GM12878 (cell line): ENCODE results near the gene ZFAND2B. TPM values are rescaled to one million over a fixed set of nuclear protein-coding genes. Genes with fewer than 3 reads are reported as not detected.

Source experiments
- ASH2L ChIP-seq: fragments of 300-600, 200-600 bp; sonication (generic); IDR thresholded peaks from 2 replicates; pipeline ENCODE4 v1.6.1; 2017; ENCODE audit warnings: low read depth, mild to moderate bottlenecking, borderline replicate concordance
- ATF7 ChIP-seq: fragments of 450-650 bp; IDR thresholded peaks from 2 replicates; pipeline ENCODE4 v1.6.1; 2016; ENCODE audit warnings: low read depth, mild to moderate bottlenecking
- BHLHE40 ChIP-seq, 2 experiments: fragments of 450-650 bp in 1 of 2; IDR thresholded peaks; 2 replicates each; pipeline ENCODE4 v1.6.1; 2011 to 2017; ENCODE audit warnings: low read depth in 2 of 2, borderline replicate concordance in 1 of 2, improper control_type of control experiment in 1 of 2, low read length in 1 of 2, mild to moderate bottlenecking in 1 of 2
- CBFB ChIP-seq: IDR thresholded peaks from 2 replicates; pipeline ENCODE4 v1.6.1; 2016; ENCODE audit warnings: antibody characterized with exemption, low read depth
- CBX5 ChIP-seq: sonication (generic); IDR thresholded peaks from 2 replicates; pipeline ENCODE4 v1.6.1; 2016; ENCODE audit warnings: low read depth, moderate library complexity, mild to moderate bottlenecking, inconsistent platforms
- CHD2 ChIP-seq: IDR thresholded peaks from 2 replicates; pipeline ENCODE4 v1.6.1; 2011; ENCODE audit warnings: low read depth, low read length, improper control_type of control experiment, borderline replicate concordance
- FOS ChIP-seq: IDR thresholded peaks from 3 replicates; pipeline ENCODE4 v1.6.1; 2011; ENCODE audit warnings: borderline replicate concordance; ENCODE audit not compliant: insufficient read length; ENCODE audit errors: extremely low read depth
- MEF2A ChIP-seq: IDR thresholded peaks from 2 replicates; pipeline ENCODE4 v1.6.1; 2011; ENCODE audit warnings: low read depth, mild to moderate bottlenecking, low read length, moderate library complexity; ENCODE audit not compliant: insufficient read depth
- MYC ChIP-seq: IDR thresholded peaks from 2 replicates; pipeline ENCODE4 v1.6.1; 2011; ENCODE audit warnings: mild to moderate bottlenecking, low read length, moderate library complexity, inconsistent platforms; ENCODE audit not compliant: insufficient read depth, insufficient replicate concordance, insufficient read length, severe bottlenecking
- NFYA ChIP-seq: IDR thresholded peaks from 2 replicates; pipeline ENCODE4 v1.6.1; 2011; ENCODE audit warnings: low read depth, mild to moderate bottlenecking, low read length, improper control_type of control experiment, borderline replicate concordance
- NFYB ChIP-seq: IDR thresholded peaks from 2 replicates; pipeline ENCODE4 v1.6.1; 2011; ENCODE audit warnings: low read depth, mild to moderate bottlenecking, low read length, improper control_type of control experiment, moderate library complexity; ENCODE audit not compliant: insufficient read depth
- POLR2A ChIP-seq: IDR thresholded peaks from 2 replicates; pipeline ENCODE4 v1.6.1; 2011; ENCODE audit warnings: low read depth, mild to moderate bottlenecking, low read length
- SIX5 ChIP-seq: IDR thresholded peaks from 2 replicates; pipeline ENCODE4 v1.6.1; 2011; ENCODE audit warnings: mild to moderate bottlenecking, low read depth, low read length, moderate library complexity; ENCODE audit not compliant: severe bottlenecking
- SMAD5 ChIP-seq: IDR thresholded peaks from 2 replicates; pipeline ENCODE4 v1.6.1; 2016; ENCODE audit warnings: antibody characterized with exemption, low read depth
- SPI1 ChIP-seq: IDR thresholded peaks from 2 replicates; pipeline ENCODE4 v1.6.1; 2011; ENCODE audit warnings: low read depth, mild to moderate bottlenecking, low read length, moderate library complexity, borderline replicate concordance; ENCODE audit not compliant: insufficient read depth
- TAF1 ChIP-seq: IDR thresholded peaks from 2 replicates; pipeline ENCODE4 v1.6.1; 2011; ENCODE audit warnings: mild to moderate bottlenecking, low read depth, low read length, borderline replicate concordance
- TARDBP ChIP-seq: IDR thresholded peaks from 2 replicates; pipeline ENCODE4 v1.6.1; 2016; ENCODE audit warnings: borderline replicate concordance
- TCF7 ChIP-seq: IDR thresholded peaks from 2 replicates; pipeline ENCODE4 v1.6.1; 2014; ENCODE audit warnings: antibody characterized with exemption, borderline replicate concordance
- YY1 ChIP-seq: IDR thresholded peaks from 2 replicates; pipeline ENCODE4 v1.6.1; 2011; ENCODE audit warnings: low read depth, mild to moderate bottlenecking, low read length
- ZNF622 ChIP-seq: fragments of 450-650 bp; IDR thresholded peaks from 2 replicates; pipeline ENCODE4 v1.6.1; 2017; ENCODE audit warnings: mild to moderate bottlenecking, inconsistent platforms
- polyA plus RNA-seq, 11 experiments: library from polyadenylated mRNA; depleted of rRNA in 4 of 11; unstranded in 6 of 11; stranded (reverse) in 5 of 11; fragments of >200 nt; fragmentation: Nextera tagmentation in 4 of 11; fragmentation: Illumina TruSeq in 1 of 11; extraction: Ambion mirVana in 4 of 11; extraction: Trizol in 1 of 11; gene quantifications; 1 replicate in 1 of 11; 2 replicates in 10 of 11; pipeline versions ENCODE4 v1.2.1 to v1.2.3, GENCODE V29; 2011 to 2016; ENCODE audit warnings: inconsistent platforms in 2 of 11, missing spikeins in 2 of 11, low read depth in 1 of 11
- total RNA-seq, 4 experiments: library from RNA; depleted of rRNA in 3 of 4; stranded (reverse); fragments of >200 nt in 3 of 4; fragmentation: Illumina TruSeq in 1 of 4; extraction: Trizol in 1 of 4; gene quantifications; 2 replicates each; pipeline versions ENCODE4 v1.2.1 to v1.2.3, GENCODE V29; 2013 to 2021
- TF ChIP-seq, protein P1 (sequence below): fragments of 450-650 bp; IDR thresholded peaks from 2 replicates; pipeline ENCODE4 v1.6.1; 2017; ENCODE audit warnings: antibody characterized with exemption, mild to moderate bottlenecking, moderate library complexity
- TF ChIP-seq, protein P2 (sequence below): fragments of 450-650 bp; IDR thresholded peaks from 2 replicates; pipeline ENCODE4 v1.6.1; 2014; ENCODE audit warnings: mild to moderate bottlenecking
- TF ChIP-seq, protein P3 (sequence below): fragments of 450-650 bp; IDR thresholded peaks from 2 replicates; pipeline ENCODE4 v1.6.1; 2017; ENCODE audit warnings: mild to moderate bottlenecking, moderate library complexity

Gene ZFAND2B
- total and polyA plus RNA-seq, 10 of the 15 experiments (the other 5 are each of a cell fraction or from before 2014, with no cell fraction given): 5.4 to 28.1 (median 22.4) TPM

DNA sequence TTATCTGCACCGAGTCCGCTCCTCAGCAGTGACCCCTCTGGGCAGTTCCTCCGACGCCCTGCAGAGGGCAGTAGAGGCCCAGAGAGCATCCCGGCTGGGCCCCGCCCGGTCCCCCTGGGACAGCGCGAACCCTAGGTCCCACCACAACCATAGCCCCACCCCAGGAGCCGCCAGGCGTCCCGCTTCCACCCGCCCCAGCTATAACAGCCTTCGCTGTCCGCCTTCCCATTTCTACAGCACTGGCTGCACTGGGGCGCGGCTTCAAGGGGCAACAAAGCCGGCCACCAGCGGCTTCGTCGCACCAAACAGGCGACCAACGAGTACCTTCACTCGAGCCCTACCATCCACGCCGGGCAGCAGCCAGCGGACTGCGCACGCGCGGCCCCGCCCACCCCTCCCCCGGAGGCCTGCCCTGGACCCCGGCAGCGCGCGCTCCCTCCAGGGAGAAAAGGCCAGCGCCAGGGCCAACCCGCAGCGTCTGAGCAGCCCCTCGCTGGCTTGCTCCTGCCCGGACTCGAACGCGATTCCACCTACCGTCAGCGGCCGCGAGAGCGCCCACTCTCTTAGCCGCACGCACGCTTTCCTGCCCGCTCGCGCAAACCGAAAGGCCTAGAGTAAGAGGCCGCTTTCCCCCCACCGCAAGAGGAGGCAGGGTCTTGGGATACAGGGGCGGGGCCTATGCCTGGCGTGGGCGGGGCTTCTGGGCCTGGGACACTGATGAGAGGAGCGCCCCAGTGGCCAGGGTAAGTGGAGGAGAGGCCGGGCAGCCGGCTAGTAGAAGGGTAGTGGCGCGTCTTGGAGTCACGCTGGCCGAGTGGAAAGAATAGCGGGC lies 46.2 kb upstream of the ZFAND2B start, which contains the start of gene NHEJ1 (continued):
- TF ChIP-seq NFYA (no peak), TAF1 (0 out of 2 replicates have a peak, but pooled peaks have one; percentile 18), MEF2A (0 out of 2 replicates have a peak, but pooled peaks have one; percentile 6), MYC (no peak), BHLHE40 (IDR thresholded peaks at IDR 0.05; ENCODE audit: borderline replicate concordance in 1 of 2, low read depth in 2 of 2, low read length in 1 of 2) (peak; percentile 73 to 86; a peak in 3 of 4 replicates), ASH2L (no peak), CBFB (peak; percentile 44; the same call in 1 of the 2 replicates), CHD2 (no peak), FOS (no peak), TCF7 (no peak), NFYB (no peak), ATF7 (no peak), CBX5 (peak; percentile 46; the same call in 1 of the 2 replicates), SIX5 (no peak), SMAD5 (no peak), SPI1 (no peak), YY1 (peak; percentile 78), TARDBP (no peak), POLR2A (peak; percentile 87), ZNF622 (no peak)
- TF ChIP-seq, protein P1, sequence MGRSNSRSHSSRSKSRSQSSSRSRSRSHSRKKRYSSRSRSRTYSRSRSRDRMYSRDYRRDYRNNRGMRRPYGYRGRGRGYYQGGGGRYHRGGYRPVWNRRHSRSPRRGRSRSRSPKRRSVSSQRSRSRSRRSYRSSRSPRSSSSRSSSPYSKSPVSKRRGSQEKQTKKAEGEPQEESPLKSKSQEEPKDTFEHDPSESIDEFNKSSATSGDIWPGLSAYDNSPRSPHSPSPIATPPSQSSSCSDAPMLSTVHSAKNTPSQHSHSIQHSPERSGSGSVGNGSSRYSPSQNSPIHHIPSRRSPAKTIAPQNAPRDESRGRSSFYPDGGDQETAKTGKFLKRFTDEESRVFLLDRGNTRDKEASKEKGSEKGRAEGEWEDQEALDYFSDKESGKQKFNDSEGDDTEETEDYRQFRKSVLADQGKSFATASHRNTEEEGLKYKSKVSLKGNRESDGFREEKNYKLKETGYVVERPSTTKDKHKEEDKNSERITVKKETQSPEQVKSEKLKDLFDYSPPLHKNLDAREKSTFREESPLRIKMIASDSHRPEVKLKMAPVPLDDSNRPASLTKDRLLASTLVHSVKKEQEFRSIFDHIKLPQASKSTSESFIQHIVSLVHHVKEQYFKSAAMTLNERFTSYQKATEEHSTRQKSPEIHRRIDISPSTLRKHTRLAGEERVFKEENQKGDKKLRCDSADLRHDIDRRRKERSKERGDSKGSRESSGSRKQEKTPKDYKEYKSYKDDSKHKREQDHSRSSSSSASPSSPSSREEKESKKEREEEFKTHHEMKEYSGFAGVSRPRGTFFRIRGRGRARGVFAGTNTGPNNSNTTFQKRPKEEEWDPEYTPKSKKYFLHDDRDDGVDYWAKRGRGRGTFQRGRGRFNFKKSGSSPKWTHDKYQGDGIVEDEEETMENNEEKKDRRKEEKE: no peak
- TF ChIP-seq, protein P2, sequence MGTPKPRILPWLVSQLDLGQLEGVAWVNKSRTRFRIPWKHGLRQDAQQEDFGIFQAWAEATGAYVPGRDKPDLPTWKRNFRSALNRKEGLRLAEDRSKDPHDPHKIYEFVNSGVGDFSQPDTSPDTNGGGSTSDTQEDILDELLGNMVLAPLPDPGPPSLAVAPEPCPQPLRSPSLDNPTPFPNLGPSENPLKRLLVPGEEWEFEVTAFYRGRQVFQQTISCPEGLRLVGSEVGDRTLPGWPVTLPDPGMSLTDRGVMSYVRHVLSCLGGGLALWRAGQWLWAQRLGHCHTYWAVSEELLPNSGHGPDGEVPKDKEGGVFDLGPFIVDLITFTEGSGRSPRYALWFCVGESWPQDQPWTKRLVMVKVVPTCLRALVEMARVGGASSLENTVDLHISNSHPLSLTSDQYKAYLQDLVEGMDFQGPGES: no peak
- TF ChIP-seq, protein P3, sequence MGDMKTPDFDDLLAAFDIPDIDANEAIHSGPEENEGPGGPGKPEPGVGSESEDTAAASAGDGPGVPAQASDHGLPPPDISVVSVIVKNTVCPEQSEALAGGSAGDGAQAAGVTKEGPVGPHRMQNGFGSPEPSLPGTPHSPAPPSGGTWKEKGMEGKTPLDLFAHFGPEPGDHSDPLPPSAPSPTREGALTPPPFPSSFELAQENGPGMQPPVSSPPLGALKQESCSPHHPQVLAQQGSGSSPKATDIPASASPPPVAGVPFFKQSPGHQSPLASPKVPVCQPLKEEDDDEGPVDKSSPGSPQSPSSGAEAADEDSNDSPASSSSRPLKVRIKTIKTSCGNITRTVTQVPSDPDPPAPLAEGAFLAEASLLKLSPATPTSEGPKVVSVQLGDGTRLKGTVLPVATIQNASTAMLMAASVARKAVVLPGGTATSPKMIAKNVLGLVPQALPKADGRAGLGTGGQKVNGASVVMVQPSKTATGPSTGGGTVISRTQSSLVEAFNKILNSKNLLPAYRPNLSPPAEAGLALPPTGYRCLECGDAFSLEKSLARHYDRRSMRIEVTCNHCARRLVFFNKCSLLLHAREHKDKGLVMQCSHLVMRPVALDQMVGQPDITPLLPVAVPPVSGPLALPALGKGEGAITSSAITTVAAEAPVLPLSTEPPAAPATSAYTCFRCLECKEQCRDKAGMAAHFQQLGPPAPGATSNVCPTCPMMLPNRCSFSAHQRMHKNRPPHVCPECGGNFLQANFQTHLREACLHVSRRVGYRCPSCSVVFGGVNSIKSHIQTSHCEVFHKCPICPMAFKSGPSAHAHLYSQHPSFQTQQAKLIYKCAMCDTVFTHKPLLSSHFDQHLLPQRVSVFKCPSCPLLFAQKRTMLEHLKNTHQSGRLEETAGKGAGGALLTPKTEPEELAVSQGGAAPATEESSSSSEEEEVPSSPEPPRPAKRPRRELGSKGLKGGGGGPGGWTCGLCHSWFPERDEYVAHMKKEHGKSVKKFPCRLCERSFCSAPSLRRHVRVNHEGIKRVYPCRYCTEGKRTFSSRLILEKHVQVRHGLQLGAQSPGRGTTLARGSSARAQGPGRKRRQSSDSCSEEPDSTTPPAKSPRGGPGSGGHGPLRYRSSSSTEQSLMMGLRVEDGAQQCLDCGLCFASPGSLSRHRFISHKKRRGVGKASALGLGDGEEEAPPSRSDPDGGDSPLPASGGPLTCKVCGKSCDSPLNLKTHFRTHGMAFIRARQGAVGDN: peak; percentile 83
